Measurements from ENCODE around the gene ERBB3. TPM values are rescaled to one million over a fixed set of nuclear protein-coding genes. Genes with fewer than 3 reads are reported as not detected.
A peak's percentile ranks its signal among the peaks of the same experiment; 100 is the strongest.

Gene ERBB3
- total and polyA plus RNA-seq, 2 of the 4 experiments (the other 2 are of a cell fraction): 1.4 to 2.2 TPM

GRCh38 chr12:56137853-56138571 is 58.0 kb downstream of the ERBB3 start:
- no peak overlapping the region for H2BK15ac ChIP-seq (ENCODE audit: low read depth, low read length)
- no peak overlapping the region for H3K27ac ChIP-seq (ENCODE audit: insufficient read depth, low read length)
- H3K9me3 ChIP-seq (ENCODE audit: control insufficient read depth, insufficient read depth, low read length): no peaks in the 10 kb centered on the region
- no peak overlapping the region for H3K56ac ChIP-seq (ENCODE audit: extremely low read depth, insufficient read depth, low read length)
- H3K4me3 ChIP-seq (ENCODE audit: insufficient read depth, low read depth, low read length): no peak overlapping the region
- no peak overlapping the region for H2AFZ ChIP-seq (replicated peaks; ENCODE audit: low read length, poor library complexity)
- no peaks in the 10 kb centered on the region for H3K4me1 ChIP-seq (ENCODE audit: control insufficient read depth, insufficient read depth, low read length)
- H4K5ac ChIP-seq (ENCODE audit: low read depth, low read length): no peak overlapping the region
- peaks cover 7% of the 10 kb centered on the region; the same call in 1 of the 2 replicates for H3K9me1 ChIP-seq (ENCODE audit: insufficient read depth, low read length)
- no peak overlapping the region for H3K23ac ChIP-seq (ENCODE audit: low read depth, low read length)
- no peak overlapping the region for H3K4ac ChIP-seq (ENCODE audit: low read depth, low read length)
- 100% methylated on average over 1 of the region's 14 CpGs; no CpG with 5 or more reads in 1 of the 2 experiments for WGBS, 2 experiments (ENCODE audit: extremely low coverage in 2 of 2, insufficient read length in 1 of 2)
- ATAC-seq (ENCODE audit: low read depth): no peak
- H2AK5ac ChIP-seq (ENCODE audit: low read depth, low read length): no peak overlapping the region
- no peaks in the 10 kb centered on the region for H3K27me3 ChIP-seq (ENCODE audit: control insufficient read depth, insufficient read depth, low read length)
- no peak overlapping the region for H2BK20ac ChIP-seq (ENCODE audit: low read depth, low read length)
- no peak overlapping the region for H4K91ac ChIP-seq (ENCODE audit: insufficient read depth, low read depth, low read length)
- no peak for DNase-seq
- POLR2A ChIA-PET (ENCODE audit: unreplicated experiment): interaction anchor here (0.7 kb wide), 1 partner anchor 31 kb away, joined by 3 read pairs; no protein-coding TSS in a partner anchor
- H4K20me1 ChIP-seq (ENCODE audit: insufficient read depth, low read length): no peaks in the 10 kb centered on the region; the same call in 1 of the 2 replicates
- peaks cover 70% of the 10 kb centered on the region for H3K36me3 ChIP-seq (ENCODE audit: control insufficient read depth, insufficient read depth, low read length)
- in situ Hi-C loops (cut with MboI; ENCODE audit: low sequenced_read_pairs) (no loop called here), intact Hi-C loops (cut with micrococcal nuclease) (no loop called here), dilution Hi-C loops (cut with HindIII; ENCODE audit: low sequenced_read_pairs, unreplicated experiment) (no loop called here)
- peak overlapping the region; percentile 61 for H2AK9ac ChIP-seq (replicated peaks; ENCODE audit: low read depth, low read length, poor library complexity)
- no peak overlapping the region for H3K18ac ChIP-seq (ENCODE audit: low read depth, low read length)
- TF ChIP-seq USF2 (IDR thresholded peaks at IDR 0.05; ENCODE audit: low read depth, low read length): no peak
- no peak for TF ChIP-seq ELK1 (IDR thresholded peaks at IDR 0.05; ENCODE audit: borderline replicate concordance, low read depth, low read length)
- no peak for TF ChIP-seq RCOR1 (IDR thresholded peaks at IDR 0.05; ENCODE audit: insufficient replicate concordance, low read length)
- no peak for TF ChIP-seq CHD1 (IDR thresholded peaks at IDR 0.05; ENCODE audit: low read depth, low read length)
- TF ChIP-seq CEBPB (IDR thresholded peaks at IDR 0.05; ENCODE audit: low read depth, low read length): no peak
- TF ChIP-seq RFX5 (IDR thresholded peaks at IDR 0.05; ENCODE audit: low read depth, low read length): no peak
- TF ChIP-seq MAZ (IDR thresholded peaks at IDR 0.05; ENCODE audit: borderline replicate concordance, low read depth, low read length): no peak
- no peak overlapping the region for H2BK120ac ChIP-seq (ENCODE audit: low read depth, low read length)
- CTCF ChIA-PET: no interaction called here
- BruUV-seq (replicated peaks): TSS peak; percentile 83
- no peak overlapping the region for H3K9ac ChIP-seq (ENCODE audit: low read depth, low read length)
- H3K14ac ChIP-seq (replicated peaks; ENCODE audit: low read depth, low read length): no peak overlapping the region
- peaks cover 15 to 27% of the 10 kb centered on the region in 2 experiments; a peak in 3 of 4 replicates for H3K79me1 ChIP-seq (ENCODE audit: low read depth in 1 of 2, low read length in 2 of 2)
- no peak overlapping the region for H2BK5ac ChIP-seq (ENCODE audit: low read depth, low read length, poor library complexity, severe bottlenecking)
- H4K8ac ChIP-seq (ENCODE audit: low read depth in 2 of 2, low read length in 2 of 2): no peak overlapping the region
- no peak overlapping the region for H3K4me2 ChIP-seq (ENCODE audit: low read depth, low read length)

All from IMR-90 (cell line).